A673 (cell line): ENCODE data around the gene ZNF91. TPM values are rescaled to one million over a fixed set of nuclear protein-coding genes. Genes with fewer than 3 reads are reported as not detected.

Source experiments
- BruUV-seq: library from RNA; stranded (reverse); fragments of 400-500 nt; replicated peaks from 2 replicates; lab custom pipeline; 2021; lab: Mats Ljungman, UMichigan
- CTCF ChIA-PET: fragments of 300-600 bp; sonication (Branson Sonifier 250); formaldehyde crosslinking; loops from one replicate; lab custom pipeline; 2022; ENCODE audit warnings: antibody characterized with exemption; lab: Charles Lee
- POLR2A ChIA-PET: fragments of 300-600 bp; sonication (Branson Sonifier 250); formaldehyde crosslinking; loops from one replicate; lab custom pipeline; 2022; ENCODE audit warnings: antibody characterized with exemption; ENCODE audit not compliant: low non-redundant PET; lab: Charles Lee
- DNase-seq: peaks from one replicate; pipeline ENCODE4 v3.0.0-alpha.2; 2015; ENCODE audit warnings: low spot score
- H3K27ac ChIP-seq: fragments of 200-600 bp; sonication (generic); 2 replicates; pipeline ENCODE4 v1.5.1; 2016; ENCODE audit warnings: mixed run types, low read depth, mild to moderate bottlenecking, mixed read lengths, antibody characterized with exemption, low read length; ENCODE audit not compliant: poor library complexity, severe bottlenecking
- H3K27me3 ChIP-seq: fragments of 200-600 bp; sonication (generic); replicated peaks from 2 replicates; pipeline ENCODE4 v1.6.1; 2017; ENCODE audit warnings: mixed run types, low read depth, mild to moderate bottlenecking, mixed read lengths, antibody characterized with exemption, low read length; ENCODE audit not compliant: insufficient read depth, poor library complexity
- H3K36me3 ChIP-seq: fragments of 200-600 bp; sonication (generic); 2 replicates; pipeline ENCODE4 v1.6.1; 2016; ENCODE audit warnings: mixed run types, mild to moderate bottlenecking, mixed read lengths, antibody characterized with exemption, low read length; ENCODE audit not compliant: insufficient read depth, poor library complexity, severe bottlenecking
- H3K4me1 ChIP-seq: fragments of 200-600 bp; sonication (generic); 2 replicates; pipeline ENCODE4 v1.6.1; 2017; ENCODE audit warnings: mixed run types, mild to moderate bottlenecking, mixed read lengths, antibody characterized with exemption, low read length; ENCODE audit not compliant: insufficient read depth, poor library complexity, severe bottlenecking
- H3K4me3 ChIP-seq: fragments of 200-600 bp; sonication (generic); 2 replicates; pipeline ENCODE4 v1.5.1; 2016; ENCODE audit warnings: low read depth, mixed run types, mild to moderate bottlenecking, mixed read lengths, low read length; ENCODE audit not compliant: poor library complexity, severe bottlenecking
- H3K9me3 ChIP-seq: fragments of 200-600 bp; sonication (generic); 2 replicates; pipeline ENCODE4 v1.6.1; 2016; ENCODE audit warnings: mixed run types, low read depth, mild to moderate bottlenecking, mixed read lengths, antibody characterized with exemption, low read length; ENCODE audit not compliant: poor library complexity, severe bottlenecking
- EZH2 ChIP-seq: fragments of 200-600 bp; sonication (generic); IDR thresholded peaks from 2 replicates; pipeline ENCODE4 v1.6.1; 2017; ENCODE audit warnings: borderline replicate concordance, low read depth, mild to moderate bottlenecking, mixed read lengths, antibody characterized with exemption, low read length; ENCODE audit not compliant: poor library complexity, severe bottlenecking
- intact Hi-C: fragments of 100-400 bp; cut with micrococcal nuclease; formaldehyde crosslinking; loops from one replicate; pipeline ENCODE4 v1.10.0; 2022; ENCODE audit not compliant: unreplicated experiment
- total RNA-seq: library from RNA; stranded (reverse); gene quantifications from 2 replicates; pipeline ENCODE4 v1.2.3, GENCODE V29; 2021
- TF ChIP-seq, protein P1 (sequence below): fragments of 300-800, 200-600 bp; sonication (generic); conservative IDR thresholded peaks from 2 replicates; pipeline ENCODE4 v1.5.1; 2017; ENCODE audit warnings: low read depth, mild to moderate bottlenecking, antibody characterized with exemption, low read length, moderate library complexity, mixed read lengths

Gene ZNF91
- total RNA-seq, 1 experiment from 2014 or later, result 8.9 TPM

GRCh38 chr19:23394511-23394910 is 760 bp downstream of the ZNF91 start:
- Histone ChIP-seq H3K36me3 (no peaks in the 10 kb centered on the region), H3K27ac (peak overlapping the region; percentile 85), H3K4me1 (no peaks in the 10 kb centered on the region), H3K27me3 (no peaks in the 10 kb centered on the region), H3K4me3 (peak overlapping the region; percentile 56), H3K9me3 (peaks cover 24% of the 10 kb centered on the region)
- POLR2A ChIA-PET, result no interaction called here
- no peak for DNase-seq
- TF ChIP-seq EZH2, result no peak
- TF ChIP-seq, protein P1, sequence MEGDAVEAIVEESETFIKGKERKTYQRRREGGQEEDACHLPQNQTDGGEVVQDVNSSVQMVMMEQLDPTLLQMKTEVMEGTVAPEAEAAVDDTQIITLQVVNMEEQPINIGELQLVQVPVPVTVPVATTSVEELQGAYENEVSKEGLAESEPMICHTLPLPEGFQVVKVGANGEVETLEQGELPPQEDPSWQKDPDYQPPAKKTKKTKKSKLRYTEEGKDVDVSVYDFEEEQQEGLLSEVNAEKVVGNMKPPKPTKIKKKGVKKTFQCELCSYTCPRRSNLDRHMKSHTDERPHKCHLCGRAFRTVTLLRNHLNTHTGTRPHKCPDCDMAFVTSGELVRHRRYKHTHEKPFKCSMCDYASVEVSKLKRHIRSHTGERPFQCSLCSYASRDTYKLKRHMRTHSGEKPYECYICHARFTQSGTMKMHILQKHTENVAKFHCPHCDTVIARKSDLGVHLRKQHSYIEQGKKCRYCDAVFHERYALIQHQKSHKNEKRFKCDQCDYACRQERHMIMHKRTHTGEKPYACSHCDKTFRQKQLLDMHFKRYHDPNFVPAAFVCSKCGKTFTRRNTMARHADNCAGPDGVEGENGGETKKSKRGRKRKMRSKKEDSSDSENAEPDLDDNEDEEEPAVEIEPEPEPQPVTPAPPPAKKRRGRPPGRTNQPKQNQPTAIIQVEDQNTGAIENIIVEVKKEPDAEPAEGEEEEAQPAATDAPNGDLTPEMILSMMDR, result no peak
- CTCF ChIA-PET, result no interaction called here
- no TSS peak for BruUV-seq
- intact Hi-C loops, result no loop called here

DNA sequence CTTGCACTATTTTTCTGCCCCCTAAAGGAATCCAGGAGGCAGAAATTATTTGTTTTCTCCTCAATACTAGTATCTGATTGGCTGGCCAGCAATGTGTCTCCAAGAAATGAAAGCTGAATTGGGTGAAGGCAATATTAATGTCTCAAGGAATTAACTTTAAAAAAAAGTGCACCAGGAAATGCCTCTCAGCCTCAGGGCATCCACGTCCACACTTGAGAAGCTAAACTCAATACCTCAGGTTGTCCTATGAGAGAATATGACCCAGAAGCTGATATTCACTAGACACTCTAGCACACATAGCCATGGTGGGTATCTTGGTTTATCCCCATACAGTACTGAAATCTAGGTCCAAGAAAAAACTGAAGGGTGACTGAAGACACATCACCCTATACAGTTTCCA is 2.1 kb downstream of the ZNF91 start:
- no TSS peak for BruUV-seq
- H3K27me3 ChIP-seq, result no peaks in the 10 kb centered on the region
- CTCF ChIA-PET, result no interaction called here
- no peak overlapping the region for H3K27ac ChIP-seq
- H3K36me3 ChIP-seq, result no peaks in the 10 kb centered on the region
- TF ChIP-seq, protein P1, result no peak
- TF ChIP-seq EZH2, result no peak
- peaks cover 27% of the 10 kb centered on the region for H3K9me3 ChIP-seq
- intact Hi-C loops, result no loop called here
- POLR2A ChIA-PET, result no interaction called here
- no peaks in the 10 kb centered on the region for H3K4me1 ChIP-seq
- no peak for DNase-seq
- H3K4me3 ChIP-seq, result no peak overlapping the region

DNA sequence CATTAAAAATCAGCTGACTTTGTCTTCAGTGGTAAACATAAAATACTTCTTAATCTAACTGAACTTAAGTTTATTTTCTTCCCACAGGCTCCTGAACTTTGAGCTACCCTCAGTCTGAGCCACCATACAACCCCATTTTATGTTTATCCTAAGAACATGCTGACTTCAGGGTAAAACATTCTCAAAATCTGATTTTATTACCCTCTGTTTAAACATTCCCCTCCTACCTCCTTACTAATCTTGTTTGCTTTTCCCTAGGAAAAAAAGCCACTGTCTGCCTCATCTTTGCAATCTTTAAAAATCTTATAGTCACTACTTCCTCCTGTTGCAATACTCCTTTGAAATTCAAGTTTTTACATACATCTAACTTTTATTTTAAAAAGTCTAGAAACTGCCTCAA is 4.0 kb downstream of the ZNF91 start:
- ChIA-PET CTCF (no interaction called here), POLR2A (no interaction called here)
- TF ChIP-seq EZH2, result no peak
- TF ChIP-seq, protein P1, result no peak
- no peaks in the 10 kb centered on the region for H3K27me3 ChIP-seq
- no peak overlapping the region for H3K27ac ChIP-seq
- no peaks in the 10 kb centered on the region for H3K4me1 ChIP-seq
- BruUV-seq, result no TSS peak
- H3K36me3 ChIP-seq, result no peaks in the 10 kb centered on the region
- no peak overlapping the region for H3K4me3 ChIP-seq
- intact Hi-C loops, result no loop called here
- peaks cover 27% of the 10 kb centered on the region for H3K9me3 ChIP-seq
- no peak for DNase-seq
